GM21825 (cell line): Measurements from ENCODE around the gene NRXN3.
"Not testable (repeated sequence)": the region's sequence is repeated elsewhere in the genome, so short reads cannot be mapped to it uniquely, and the experiment has no call there.

Experiments
- ATAC-seq: cut with Tn5 transposase; IDR thresholded peaks from one replicate; pipeline ENCODE4 v1.9.1; 2021; ENCODE audit warnings: mild to moderate bottlenecking, moderate library complexity; ENCODE audit not compliant: unreplicated experiment

NRXN3 gene

DNA sequence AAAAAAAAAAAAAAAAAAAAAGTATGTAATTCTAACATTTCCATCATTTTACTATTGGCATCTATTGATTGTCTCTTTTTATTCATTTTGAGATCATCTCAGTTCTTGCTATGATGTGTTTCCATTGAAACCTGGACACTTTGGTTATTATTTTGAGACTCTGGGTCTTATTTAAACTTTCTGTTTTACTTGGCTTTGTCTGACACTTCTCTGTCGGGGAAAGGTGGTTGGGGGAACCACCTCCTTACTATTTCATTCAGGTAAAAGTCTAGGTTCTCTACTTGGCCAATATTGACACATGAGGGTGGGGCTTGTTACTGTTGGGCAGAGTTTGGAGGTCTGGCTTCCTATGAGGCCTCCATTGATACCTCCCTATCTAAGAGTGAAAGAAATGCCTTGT lies 228.0 kb downstream of the NRXN3 start:
- no peak for ATAC-seq

- ATAC-seq = no peak
Measured at GRCh38 chr14:78399316-78399889, 229.2 kb downstream of the NRXN3 start.

DNA sequence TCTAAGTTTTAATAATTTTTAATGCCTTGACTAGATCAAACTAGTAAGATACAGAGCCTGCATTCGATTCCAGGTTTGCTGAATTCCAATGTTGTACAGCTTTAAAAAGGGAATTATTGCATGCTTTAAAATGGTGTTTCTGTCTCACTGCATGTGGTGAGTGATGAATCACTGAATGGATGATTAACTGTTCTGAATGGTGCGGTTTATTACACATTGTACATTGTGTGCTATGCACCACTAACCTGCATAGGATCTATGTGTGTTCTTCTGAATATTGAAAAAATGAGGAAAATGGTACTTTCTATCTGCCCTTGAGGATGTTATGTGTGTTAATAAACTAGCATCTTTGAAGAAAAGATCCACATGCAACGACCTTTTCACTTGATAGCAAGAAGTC lies 231.7 kb downstream of the NRXN3 start:
- no peak for ATAC-seq

DNA sequence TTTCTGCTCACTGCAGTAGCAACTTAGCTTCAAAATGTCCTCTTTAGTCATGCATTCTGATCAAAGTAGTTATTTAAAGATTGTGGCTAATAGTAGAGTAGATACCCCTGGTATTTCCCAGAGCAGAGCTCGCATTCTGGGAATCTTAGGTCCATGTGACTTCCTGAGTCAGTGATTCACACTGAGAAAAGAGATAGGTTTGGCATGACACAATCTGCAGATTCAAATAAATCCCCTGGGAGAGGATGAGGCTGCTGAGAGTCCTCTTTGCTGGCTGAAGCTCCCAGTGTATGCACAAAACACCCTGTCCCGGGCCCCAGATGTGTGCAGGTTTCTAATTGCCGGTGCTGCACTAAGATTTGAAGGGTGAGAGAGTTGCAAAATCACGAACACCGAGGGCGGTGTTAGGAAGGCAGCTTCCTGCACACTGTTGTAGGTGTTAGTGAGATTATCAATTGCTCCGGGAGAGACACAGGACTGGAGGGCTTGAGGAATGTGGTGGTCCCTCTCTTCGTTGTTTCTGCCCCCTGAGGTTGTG lies 233.2 kb downstream of the NRXN3 start:
- peak; percentile 82 for ATAC-seq

DNA sequence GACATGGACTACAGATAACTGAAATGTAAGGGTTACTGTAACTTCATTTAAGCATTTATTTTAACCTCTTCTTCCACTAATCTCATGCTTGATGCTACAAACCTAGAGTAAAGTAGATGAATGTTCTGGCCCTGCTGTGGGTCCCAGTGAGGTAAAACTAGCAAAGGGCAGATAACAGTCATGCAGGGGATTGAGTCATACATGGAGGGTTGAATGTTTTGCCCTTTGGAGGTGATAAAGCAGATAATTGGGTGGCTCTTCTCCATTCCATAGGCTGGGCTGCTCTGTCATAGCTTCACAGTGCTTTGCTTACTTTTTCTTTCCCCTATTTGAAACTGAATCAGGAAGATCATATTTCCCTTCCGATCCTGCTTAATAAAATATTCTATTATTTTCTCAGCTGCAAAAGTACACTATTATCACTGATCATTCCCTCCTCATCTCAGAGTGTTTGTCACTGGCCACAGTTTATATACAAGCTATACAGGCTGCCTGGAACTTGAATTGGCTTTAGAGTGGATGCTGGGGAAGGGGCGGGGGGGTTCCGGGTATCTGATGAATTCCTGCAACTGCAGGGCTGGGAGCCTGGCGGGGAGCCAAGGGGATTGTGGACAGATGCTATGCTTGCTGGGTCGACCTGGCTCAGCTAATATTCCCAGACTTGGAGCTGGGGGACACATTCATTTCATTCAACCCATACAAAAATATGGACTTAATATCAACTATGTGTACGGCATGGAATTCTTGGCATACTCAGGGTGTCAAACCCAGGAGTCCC lies 235.1 kb downstream of the NRXN3 start:
- ATAC-seq = no peak

GRCh38 chr14:78412475-78412874 lies 242.3 kb downstream of the NRXN3 start:
- ATAC-seq = no peak

GRCh38 chr14:78414172-78414571 lies 244.0 kb downstream of the NRXN3 start:
- no peak for ATAC-seq

DNA sequence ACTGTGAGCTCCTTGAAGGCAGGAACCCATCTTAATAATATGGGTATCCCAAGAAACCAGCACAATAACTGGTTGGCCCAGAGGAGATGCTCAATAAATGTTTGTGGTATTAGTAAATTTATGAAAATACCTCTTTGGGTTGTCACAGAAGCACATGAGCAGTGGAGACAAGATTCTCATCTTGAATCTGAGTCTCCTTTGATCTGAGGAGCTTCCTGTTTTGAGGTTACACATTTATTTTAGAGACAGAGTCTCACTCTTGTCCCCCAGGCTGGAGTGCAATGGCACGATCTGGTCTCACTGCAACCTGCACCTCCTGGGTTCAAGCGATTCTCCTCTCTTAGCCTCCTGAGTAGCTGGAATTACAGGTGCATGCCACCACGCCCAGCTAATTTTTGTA lies 247.4 kb downstream of the NRXN3 start:
- no peak for ATAC-seq

- ATAC-seq = no peak
Measured at GRCh38 chr14:78424311-78424710, 254.1 kb downstream of the NRXN3 start.

DNA sequence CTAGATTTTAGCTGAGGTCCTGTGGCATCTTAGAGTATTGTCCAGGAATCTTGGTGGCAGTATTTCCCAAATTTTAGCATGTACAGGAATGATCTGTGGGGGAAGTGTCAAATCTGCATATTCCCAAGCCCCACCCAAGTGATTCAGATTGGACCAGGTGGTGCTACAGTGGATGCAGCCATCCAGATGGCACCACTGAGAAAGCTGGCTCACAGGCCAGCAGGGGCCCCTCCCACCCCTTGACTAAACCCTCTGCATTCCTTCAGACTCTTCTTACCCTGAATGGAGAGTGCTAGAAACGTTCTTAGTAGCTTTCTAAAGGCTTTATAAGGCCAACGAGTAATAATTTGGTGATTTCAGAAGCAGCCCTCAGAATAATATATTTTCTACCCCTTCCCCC lies 255.2 kb downstream of the NRXN3 start:
- ATAC-seq = no peak

- ATAC-seq = no peak
Measured at GRCh38 chr14:78425782-78426181, 255.6 kb downstream of the NRXN3 start.

DNA sequence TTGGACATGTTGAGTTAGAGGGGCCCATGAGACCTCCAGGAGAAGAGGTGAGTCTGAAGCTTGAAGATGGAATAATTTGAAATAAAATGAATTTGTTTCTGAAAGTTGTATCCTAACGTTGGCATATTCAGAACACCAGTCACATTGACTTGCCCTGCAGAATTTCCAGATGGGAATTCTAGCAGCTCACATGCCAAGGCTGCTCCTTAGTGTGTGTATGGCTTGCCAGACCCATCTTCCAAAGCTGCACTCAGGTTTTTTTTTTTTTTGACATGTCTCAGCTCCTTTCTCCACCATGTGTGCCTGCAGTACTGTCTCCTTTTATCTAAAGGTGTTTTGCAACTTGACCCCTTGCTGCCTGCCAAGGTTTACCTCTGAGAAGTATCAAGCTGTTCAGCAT lies 261.9 kb downstream of the NRXN3 start:
- no peak for ATAC-seq

DNA sequence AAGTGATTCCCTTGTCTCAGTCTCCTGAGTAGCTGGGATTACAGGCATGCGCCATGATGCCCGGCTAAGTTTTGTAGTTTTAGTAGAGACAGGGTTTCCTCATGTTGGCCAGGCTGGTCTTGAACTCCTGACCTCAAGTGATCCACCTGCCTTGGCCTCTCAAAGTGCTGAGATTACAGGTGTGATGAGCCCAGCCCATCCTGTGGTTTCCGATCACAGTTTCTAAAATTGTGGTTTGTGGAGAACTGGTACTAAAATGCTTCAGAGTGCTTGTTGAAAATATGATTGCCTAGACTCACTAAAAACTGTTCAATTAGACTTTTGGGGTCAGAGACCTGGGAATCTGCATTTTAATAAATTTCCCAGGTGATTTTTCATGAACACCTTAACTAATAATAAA lies 267.3 kb downstream of the NRXN3 start:
- ATAC-seq = not testable (repeated sequence)

GRCh38 chr14:78440356-78440894 lies 270.3 kb downstream of the NRXN3 start:
- no peak for ATAC-seq

DNA sequence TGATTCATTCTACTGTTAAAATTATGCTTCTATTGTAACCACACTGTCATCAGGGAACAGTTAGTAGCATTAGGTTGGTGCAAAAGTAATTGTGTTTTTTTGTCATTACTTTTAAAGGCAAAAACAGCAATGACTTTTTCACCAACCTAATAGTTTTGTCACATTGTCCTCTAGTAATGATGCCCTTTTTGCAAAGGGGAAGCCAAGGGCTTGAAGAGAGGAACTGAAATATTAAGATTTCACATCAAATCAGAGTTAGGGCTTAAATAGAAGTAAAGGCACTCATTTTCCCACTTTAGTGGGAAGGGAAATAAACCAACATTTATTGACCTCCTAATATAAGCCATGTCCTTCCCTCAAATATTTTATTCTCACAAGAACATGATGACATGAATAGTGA lies 273.7 kb downstream of the NRXN3 start:
- ATAC-seq = no peak

- no peak for ATAC-seq
Measured at GRCh38 chr14:78445275-78445674, 275.1 kb downstream of the NRXN3 start.

GRCh38 chr14:78446807-78447206 lies 276.6 kb downstream of the NRXN3 start:
- no peak for ATAC-seq

DNA sequence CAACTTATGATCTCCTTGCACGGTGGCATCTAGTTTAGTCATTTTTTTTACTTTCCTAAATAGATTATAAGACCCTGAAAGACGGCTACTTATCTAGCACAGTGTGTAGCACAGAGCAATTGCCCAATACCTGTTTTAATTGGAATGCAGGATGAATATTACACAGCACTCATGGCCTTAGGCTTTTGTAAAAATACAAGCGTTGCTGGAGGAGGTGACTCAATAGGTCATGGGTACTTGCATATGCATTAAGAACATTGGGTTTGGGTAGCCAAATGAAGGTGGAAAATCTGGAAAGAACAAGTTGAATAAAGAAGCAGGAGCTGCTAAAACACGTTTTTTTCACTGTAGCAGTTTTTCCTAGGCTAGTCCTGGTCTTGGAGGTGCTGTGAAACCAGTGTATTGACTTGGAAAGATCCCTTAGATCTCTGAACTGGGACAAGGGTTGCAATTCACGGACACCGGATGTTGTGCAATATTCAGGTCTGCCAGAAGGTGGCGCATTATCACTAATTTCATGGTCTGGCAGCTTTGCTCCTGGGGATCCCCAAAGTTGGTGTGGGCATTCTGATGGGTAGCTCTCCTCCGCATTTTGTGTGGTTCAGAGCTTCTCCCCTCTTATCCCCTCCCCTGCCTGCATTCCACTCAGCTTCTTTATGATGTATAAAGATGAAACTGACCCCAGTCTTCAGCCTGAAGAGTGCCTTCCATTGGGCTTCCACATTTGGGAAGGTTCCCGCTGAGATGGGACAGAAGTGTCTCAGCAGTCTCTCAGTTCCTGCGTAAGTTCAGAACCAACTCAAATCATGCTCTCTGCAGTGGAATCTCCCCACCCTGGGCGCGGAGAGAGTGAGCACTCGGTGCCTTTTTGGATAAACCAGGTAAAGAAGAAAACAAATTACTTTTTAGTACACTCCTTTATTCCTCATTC lies 278.3 kb downstream of the NRXN3 start:
- ATAC-seq = peak; percentile 77

DNA sequence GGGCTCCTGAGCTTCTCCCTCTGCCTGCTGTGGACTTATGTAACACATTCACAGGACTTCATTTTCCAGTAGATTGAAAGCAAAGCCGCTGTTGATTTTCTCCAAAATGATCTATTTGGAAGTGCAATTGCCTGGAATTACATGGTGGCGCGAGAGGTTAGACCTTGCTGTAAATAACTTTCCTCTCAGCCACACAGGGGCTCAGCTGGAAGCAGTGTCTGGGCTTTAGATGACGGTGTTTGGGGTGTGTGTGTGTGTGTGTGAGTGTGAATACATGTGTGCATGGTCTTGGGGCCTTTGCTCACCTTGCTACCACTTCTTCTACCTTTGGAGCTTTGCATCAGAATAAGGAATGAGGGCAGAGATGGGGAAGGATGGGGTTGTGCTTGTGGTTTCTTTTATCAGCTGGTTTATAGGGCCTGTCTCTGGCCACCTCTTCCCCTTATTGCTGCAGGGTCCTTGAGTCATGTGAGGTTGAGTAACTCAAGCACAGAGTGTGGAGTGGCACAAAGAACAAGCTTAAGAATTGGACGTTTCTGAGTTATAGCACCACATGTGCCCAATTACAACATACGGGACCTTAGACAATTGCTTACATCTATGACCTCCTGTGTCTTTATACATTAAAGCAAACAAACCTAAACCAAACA lies 280.6 kb downstream of the NRXN3 start:
- ATAC-seq = no peak

DNA sequence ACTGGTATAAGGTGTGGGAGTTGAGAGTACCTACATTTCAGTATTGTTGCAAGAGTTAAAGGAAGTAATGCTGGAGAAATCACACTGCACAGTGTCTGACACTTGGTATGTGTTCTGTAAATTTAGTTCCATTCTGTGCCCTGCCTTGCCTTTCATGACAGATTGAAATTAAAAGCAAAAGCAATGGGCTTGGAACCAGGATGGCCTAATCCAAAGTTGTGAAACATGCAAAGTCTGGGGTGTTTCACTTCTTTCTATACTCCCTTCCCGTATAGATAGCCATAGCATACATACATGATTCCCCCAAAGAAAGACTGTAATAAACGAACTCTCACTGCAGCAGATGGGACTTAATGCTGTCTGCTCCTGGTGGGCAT lies 281.1 kb downstream of the NRXN3 start:
- no peak for ATAC-seq
